ENCODE measurements around the gene POLG2.

- TF ChIP-seq, protein P1, sequence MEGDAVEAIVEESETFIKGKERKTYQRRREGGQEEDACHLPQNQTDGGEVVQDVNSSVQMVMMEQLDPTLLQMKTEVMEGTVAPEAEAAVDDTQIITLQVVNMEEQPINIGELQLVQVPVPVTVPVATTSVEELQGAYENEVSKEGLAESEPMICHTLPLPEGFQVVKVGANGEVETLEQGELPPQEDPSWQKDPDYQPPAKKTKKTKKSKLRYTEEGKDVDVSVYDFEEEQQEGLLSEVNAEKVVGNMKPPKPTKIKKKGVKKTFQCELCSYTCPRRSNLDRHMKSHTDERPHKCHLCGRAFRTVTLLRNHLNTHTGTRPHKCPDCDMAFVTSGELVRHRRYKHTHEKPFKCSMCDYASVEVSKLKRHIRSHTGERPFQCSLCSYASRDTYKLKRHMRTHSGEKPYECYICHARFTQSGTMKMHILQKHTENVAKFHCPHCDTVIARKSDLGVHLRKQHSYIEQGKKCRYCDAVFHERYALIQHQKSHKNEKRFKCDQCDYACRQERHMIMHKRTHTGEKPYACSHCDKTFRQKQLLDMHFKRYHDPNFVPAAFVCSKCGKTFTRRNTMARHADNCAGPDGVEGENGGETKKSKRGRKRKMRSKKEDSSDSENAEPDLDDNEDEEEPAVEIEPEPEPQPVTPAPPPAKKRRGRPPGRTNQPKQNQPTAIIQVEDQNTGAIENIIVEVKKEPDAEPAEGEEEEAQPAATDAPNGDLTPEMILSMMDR (IDR thresholded peaks at IDR 0.05 in 8 of 11, conservative IDR thresholded peaks at IDR 0.05 in 3 of 11), result no peak
- no peak for TF ChIP-seq POLR2A (IDR thresholded peaks at IDR 0.05)
- TF ChIP-seq POLR2AphosphoS5 (IDR thresholded peaks at IDR 0.05), result no peak
Measured at GRCh38 chr17:64428406-64428805, 68.4 kb downstream of the POLG2 start.
